Measurements from ENCODE around the gene P2RY8. TPM values are rescaled to one million over a fixed set of nuclear protein-coding genes. Genes with fewer than 3 reads are reported as not detected.
"Not testable (repeated sequence)": the region's sequence is repeated elsewhere in the genome, so short reads cannot be mapped to it uniquely, and the experiment has no call there.

Gene P2RY8
- total RNA-seq, 1 donor from 2014 or later, result not detected

GRCh38 chrX:1476682-1477081 is 60.3 kb downstream of the P2RY8 start:
- no peak overlapping the region for H3K4me3 ChIP-seq (ENCODE audit: low read depth, low read length)
- TF ChIP-seq CTCF (conservative IDR thresholded peaks at IDR 0.05; ENCODE audit: low read depth, low read length), result no peak
- DNase-seq (ENCODE audit: low read depth), result no peak

GRCh38 chrX:1475881-1476280 is 61.1 kb downstream of the P2RY8 start:
- H3K4me3 ChIP-seq (ENCODE audit: low read depth, low read length), result no peak overlapping the region
- TF ChIP-seq CTCF (conservative IDR thresholded peaks at IDR 0.05; ENCODE audit: low read depth, low read length), result no peak
- no peak for DNase-seq (ENCODE audit: low read depth)

- TF ChIP-seq CTCF (conservative IDR thresholded peaks at IDR 0.05; ENCODE audit: low read depth, low read length), result no peak
- no peak for DNase-seq (ENCODE audit: low read depth)
- no peak overlapping the region for H3K4me3 ChIP-seq (ENCODE audit: low read depth, low read length)
Measured at GRCh38 chrX:1475481-1475880, 61.5 kb downstream of the P2RY8 start.

- H3K4me3 ChIP-seq (ENCODE audit: low read depth, low read length); DNase-seq (ENCODE audit: low read depth): not testable (repeated sequence)
Measured at GRCh38 chrX:1474593-1474992, 62.4 kb downstream of the P2RY8 start.

- no peak for DNase-seq (ENCODE audit: low read depth)
- no peak overlapping the region for H3K4me3 ChIP-seq (ENCODE audit: low read depth, low read length)
- TF ChIP-seq CTCF (conservative IDR thresholded peaks at IDR 0.05; ENCODE audit: low read depth, low read length), result no peak
Measured at GRCh38 chrX:1472975-1473374, 64.0 kb downstream of the P2RY8 start.

- no peak overlapping the region for H3K4me3 ChIP-seq (ENCODE audit: low read depth, low read length)
- DNase-seq (ENCODE audit: low read depth), result no peak
- TF ChIP-seq CTCF (conservative IDR thresholded peaks at IDR 0.05; ENCODE audit: low read depth, low read length), result no peak
Measured at GRCh38 chrX:1468250-1468772, 68.7 kb downstream of the P2RY8 start.

GRCh38 chrX:1466971-1467561 is 69.9 kb downstream of the P2RY8 start:
- H3K4me3 ChIP-seq (ENCODE audit: low read depth, low read length), result no peak overlapping the region
- DNase-seq (ENCODE audit: low read depth), result no peak
- TF ChIP-seq CTCF (conservative IDR thresholded peaks at IDR 0.05; ENCODE audit: low read depth, low read length), result no peak

Measured in epithelial cell of proximal tubule (primary cell).